GM18907 (cell line): Measurements from ENCODE around the gene RCAN3.
"Not testable (repeated sequence)": the region's sequence is repeated elsewhere in the genome, so short reads cannot be mapped to it uniquely, and the experiment has no call there.

ENCODE experiments used
- ATAC-seq: cut with Tn5 transposase; IDR thresholded peaks from one replicate; pipeline ENCODE4 v1.9.1; 2021; ENCODE audit warnings: mild to moderate bottlenecking, moderate library complexity; ENCODE audit not compliant: unreplicated experiment

Gene RCAN3

GRCh38 chr1:24508911-24509310, 6.3 kb downstream of the RCAN3 start:
- no peak for ATAC-seq

- ATAC-seq: no peak
Observed at GRCh38 chr1:24513706-24514105, 11.1 kb downstream of the RCAN3 start.

- ATAC-seq: no peak
Observed at GRCh38 chr1:24514946-24515345, 12.3 kb downstream of the RCAN3 start.

GRCh38 chr1:24515671-24516209, 13.1 kb downstream of the RCAN3 start:
- ATAC-seq: not testable (repeated sequence)

- ATAC-seq: no peak
Observed at GRCh38 chr1:24516506-24516905, 13.9 kb downstream of the RCAN3 start.

GRCh38 chr1:24517898-24518297, 15.3 kb downstream of the RCAN3 start:
- no peak for ATAC-seq

- ATAC-seq: not testable (repeated sequence)
Observed at GRCh38 chr1:24520282-24520681, 17.6 kb downstream of the RCAN3 start.

GRCh38 chr1:24525606-24526005, 23.0 kb downstream of the RCAN3 start:
- no peak for ATAC-seq

- no peak for ATAC-seq
Observed at GRCh38 chr1:24526045-24526444, 23.4 kb downstream of the RCAN3 start.

- ATAC-seq: no peak
Observed at GRCh38 chr1:24526940-24527542, 24.4 kb downstream of the RCAN3 start.

- no peak for ATAC-seq
Observed at GRCh38 chr1:24528744-24529143, 26.1 kb downstream of the RCAN3 start.

- ATAC-seq: not testable (repeated sequence)
Observed at GRCh38 chr1:24529292-24529691, 26.7 kb downstream of the RCAN3 start.

GRCh38 chr1:24535021-24535424, 32.4 kb downstream of the RCAN3 start:
- peak; percentile 55 for ATAC-seq

- ATAC-seq: no peak
Observed at GRCh38 chr1:24535778-24536177, 33.1 kb downstream of the RCAN3 start.

- ATAC-seq: peak; percentile 70
Observed at GRCh38 chr1:24536391-24536840, 33.8 kb downstream of the RCAN3 start.

- ATAC-seq: no peak
Observed at GRCh38 chr1:24540051-24540905, 37.6 kb downstream of the RCAN3 start.

- no peak for ATAC-seq
Observed at GRCh38 chr1:24540906-24541710, 38.5 kb downstream of the RCAN3 start.

GRCh38 chr1:24541711-24542346, 39.2 kb downstream of the RCAN3 start:
- ATAC-seq: no peak

GRCh38 chr1:24544239-24544638, 41.6 kb downstream of the RCAN3 start:
- no peak for ATAC-seq

GRCh38 chr1:24545662-24546061, 43.0 kb downstream of the RCAN3 start:
- ATAC-seq: no peak

GRCh38 chr1:24547195-24547594, 44.6 kb downstream of the RCAN3 start:
- no peak for ATAC-seq
